NCI-H2227 treated with DMSO at 0.1 percent for 48 hours (cell line): Measurements from ENCODE around the gene PNPLA2.

Experiments used
- DNase-seq: peaks from one replicate; lab custom pipeline; 2025; lab: John Stamatoyannopoulos, UW

The PNPLA2 gene, protein sequence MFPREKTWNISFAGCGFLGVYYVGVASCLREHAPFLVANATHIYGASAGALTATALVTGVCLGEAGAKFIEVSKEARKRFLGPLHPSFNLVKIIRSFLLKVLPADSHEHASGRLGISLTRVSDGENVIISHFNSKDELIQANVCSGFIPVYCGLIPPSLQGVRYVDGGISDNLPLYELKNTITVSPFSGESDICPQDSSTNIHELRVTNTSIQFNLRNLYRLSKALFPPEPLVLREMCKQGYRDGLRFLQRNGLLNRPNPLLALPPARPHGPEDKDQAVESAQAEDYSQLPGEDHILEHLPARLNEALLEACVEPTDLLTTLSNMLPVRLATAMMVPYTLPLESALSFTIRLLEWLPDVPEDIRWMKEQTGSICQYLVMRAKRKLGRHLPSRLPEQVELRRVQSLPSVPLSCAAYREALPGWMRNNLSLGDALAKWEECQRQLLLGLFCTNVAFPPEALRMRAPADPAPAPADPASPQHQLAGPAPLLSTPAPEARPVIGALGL

DNA sequence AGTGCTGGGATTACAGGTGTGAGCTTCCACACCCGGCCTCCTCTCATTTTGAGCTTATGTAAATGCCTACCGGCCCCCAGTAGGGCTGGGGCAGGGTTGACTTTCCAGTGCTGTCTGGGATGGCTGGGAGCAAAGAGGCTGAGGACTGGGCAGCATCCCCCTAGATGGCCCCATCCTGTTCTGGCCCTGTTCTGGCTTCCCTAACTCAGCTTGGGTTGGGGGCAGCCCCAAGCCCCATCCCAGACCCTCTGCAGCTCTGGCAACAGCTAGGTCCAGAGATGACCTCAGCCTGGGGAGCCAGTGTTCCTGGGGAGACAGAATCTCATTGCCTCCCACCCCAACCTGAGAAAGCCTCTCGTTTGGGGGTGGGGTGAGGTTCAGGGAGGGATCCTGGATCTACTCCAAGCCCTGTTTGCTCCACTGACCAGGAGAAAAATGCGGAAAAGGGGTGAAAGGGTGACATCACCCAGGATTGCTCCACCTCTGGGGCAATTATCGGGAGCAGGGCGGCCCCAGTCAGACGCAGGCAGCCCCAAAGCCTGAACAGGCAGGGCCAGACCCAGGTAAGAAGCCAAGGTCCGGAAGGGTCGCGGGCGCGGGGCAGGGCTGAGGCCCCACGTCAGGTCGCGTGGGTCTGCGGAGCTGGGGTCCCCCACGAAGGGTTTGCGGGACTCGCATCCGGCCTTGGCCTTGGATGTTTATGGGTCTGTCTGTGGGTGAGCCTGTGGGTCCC is at the start of gene PNPLA2:
PNPLA2 (plus strand) TSS at position 519 of the 733 bp plus-strand sequence. CDS start 805 bp downstream, outside the sequence.
- no peak for DNase-seq

DNA sequence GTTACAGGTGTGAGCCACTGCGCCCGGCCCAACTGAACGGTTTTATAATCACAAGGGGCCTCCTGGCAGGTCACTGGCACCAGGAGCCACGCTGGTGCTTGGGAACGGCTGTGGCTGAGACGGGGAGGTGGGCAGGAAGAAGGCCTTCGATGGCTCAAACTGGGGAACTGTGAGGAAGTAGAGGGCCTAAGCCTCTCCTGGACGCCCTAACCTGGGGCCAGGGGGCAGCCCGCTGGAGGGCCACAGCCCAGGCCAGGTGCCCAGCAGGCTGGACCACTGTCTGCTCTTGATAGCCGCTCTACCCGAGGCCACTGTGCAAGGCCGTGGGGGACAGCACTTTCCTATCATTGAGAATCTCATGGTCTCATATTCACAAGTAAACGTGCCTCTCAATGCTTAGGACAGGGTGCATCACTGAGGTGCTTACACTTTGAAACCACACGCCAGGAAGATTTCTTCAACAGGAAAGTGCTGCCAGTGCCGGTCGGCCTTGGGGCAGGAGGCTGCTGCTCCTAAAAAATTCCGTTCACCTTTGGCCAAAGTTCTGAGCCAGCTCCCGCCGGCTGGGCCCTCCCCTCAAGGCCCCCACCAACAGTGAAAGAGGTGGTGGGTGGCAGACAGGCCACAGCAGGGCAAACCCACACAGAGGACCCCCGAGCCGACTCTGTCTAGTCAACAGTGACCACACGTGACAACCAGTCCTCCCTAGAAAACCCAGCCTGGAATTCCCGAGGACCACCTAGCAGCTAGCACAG is 48.6 kb upstream of the PNPLA2 start:
- no peak for DNase-seq

DNA sequence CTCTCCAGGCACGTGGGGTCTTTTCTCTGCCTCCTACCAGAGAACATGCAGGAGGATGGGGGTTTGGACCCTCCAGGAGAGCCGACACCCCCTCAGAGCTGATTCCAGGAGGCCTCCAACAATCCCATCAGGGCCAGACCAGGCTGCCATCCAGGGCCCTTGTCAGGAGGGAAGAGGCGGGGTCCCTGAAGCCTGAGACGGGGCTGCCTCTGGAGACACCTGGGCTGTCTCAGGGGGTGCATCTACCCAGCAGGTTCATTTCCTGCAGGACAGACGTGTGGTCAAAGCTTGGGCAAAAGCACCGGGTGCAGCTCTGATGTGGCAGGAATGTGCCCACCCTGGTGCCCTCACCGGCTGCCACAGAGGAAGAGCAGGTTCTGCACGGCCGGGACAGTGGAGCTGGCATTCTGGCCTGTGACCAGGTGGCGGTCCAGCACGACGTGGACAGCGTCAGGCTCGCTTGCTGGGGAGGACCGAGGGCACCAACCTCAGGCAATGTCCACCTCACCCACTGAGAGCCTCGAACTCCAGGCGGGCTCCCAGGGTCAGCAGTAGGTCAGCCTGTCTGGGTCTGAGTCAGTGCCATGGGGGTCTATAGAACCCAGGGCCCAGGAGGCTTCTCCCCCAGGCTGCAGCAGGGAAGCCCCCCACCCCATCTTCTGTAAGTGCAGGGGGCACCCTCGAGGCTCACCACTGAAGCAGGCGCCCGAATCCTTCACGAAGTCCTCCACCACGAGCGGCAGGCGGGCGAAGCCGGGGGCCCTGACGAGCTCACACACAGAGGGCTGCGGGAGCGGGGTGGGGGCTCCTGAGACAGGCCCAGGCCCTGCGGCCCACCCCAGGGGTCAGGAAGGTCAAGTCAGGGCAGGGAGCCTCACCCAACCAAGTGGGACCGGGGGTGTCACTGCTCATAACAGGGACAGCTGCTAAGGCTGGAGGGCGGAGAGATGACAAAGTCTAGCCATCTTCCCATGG is 47.8 kb upstream of the PNPLA2 start:
- DNase-seq, result no peak

DNA sequence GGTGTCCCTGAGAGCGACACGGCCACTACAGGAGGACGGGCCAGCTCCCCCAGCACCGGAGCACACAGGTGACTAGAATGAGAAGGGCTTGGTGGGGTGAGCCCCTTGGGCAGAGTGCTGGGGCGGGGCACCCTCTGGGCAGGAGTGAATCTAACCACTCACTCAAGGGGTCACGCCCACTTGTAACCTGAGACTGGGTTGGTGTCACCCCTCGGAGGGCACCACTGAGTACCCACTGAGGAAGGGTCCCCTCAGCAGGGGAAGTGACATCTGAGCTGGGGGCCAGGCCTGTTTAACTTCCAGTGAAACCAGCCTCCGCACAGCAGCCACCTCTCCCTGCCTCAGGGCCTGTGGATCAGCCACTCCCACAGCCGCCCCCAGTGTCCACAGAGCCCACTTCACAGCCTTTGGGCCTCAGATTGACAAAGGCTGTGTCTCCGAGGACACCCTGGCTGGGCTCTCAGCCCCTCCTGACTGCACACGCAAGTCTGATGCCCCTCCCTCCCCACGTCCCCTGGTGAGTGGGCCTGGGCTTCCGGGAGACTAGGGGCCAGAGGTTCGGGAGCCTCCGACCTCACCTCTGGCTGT is 47.0 kb upstream of the PNPLA2 start:
- no peak for DNase-seq

DNA sequence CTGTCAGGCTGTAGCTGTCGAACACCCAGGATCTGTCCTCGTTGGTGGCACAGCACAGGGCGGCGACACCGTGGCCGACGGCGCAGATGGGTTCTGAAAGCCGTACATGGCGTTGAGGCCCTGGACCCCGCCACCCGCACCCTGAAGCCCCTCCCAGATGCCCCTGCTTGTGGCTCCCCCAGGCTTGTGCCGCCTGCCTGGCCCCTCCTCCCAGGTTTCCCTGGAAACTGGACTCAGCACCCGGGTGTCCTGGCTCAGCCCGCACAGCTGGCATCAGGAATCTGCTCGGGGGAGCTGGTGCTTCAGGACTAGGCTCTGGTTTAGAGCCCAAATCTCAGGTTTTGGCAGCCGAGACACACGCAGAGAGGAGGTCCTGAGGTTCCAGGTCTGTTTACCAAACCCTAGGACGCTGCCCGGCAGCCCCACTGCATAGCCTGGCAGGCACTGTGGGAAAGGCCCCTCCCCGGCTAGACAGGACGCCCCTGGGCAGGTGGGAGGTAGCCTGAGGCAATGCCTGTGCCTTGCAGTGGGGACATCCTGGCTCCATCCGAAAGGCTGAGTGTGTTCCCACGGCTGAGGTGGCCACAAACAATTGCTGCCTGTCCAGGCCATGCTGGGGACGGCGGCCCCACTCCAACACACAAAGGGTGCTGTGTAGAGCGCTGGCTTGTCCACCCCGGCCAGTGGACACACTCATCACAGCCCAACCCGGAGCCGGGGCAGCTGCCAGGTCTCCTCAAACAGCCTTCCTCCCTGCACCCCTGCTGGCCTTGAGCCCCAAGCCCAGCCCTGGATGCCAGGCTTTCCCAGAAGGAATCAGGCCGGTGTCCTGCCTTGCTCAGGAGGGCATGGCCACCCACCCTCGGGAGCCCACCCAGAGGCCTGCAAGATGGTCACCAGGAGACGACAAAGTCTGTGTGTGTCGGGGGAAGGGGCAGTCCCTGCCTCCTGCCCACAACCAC is 46.0 kb upstream of the PNPLA2 start:
- DNase-seq, result no peak

DNA sequence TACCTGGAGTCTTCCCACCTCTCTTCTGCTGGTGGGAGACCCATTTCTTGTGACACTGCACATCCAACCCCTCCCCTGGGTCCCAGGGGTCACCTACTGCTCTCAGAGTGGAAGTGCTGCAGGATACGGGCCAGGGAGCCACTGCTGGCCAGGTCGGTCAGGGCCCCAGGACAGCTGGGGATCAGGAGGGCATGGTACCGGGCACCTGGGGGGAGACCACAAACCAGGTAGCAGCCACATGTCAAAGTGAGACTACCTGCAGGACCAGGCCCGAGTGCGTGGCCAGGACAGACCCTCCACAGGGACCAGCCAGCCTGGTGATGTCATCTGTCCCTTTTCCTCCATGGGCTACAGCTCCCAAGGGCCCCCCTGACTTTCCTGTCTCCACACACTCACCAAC is 45.3 kb upstream of the PNPLA2 start:
- no peak for DNase-seq

DNA sequence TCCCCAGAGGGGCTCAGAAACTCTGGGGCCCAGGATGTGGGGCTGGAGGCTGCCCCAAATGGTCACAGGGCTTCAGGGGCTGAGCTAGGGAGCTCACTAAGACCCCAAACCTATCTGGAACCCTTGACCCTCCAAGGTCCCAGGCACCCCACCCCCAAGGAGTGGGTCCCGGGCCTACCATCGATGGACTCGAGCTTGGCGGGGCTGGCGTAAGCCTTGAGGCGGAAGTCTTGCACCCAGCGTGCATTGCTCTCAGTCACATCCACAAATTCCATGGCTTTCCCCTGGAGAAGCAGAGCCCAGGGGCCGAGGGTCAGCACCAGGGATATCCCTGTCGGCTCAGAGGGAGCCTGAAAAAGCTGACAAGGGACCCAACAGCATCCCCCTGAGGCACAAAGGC is 44.9 kb upstream of the PNPLA2 start:
- DNase-seq, result no peak

DNA sequence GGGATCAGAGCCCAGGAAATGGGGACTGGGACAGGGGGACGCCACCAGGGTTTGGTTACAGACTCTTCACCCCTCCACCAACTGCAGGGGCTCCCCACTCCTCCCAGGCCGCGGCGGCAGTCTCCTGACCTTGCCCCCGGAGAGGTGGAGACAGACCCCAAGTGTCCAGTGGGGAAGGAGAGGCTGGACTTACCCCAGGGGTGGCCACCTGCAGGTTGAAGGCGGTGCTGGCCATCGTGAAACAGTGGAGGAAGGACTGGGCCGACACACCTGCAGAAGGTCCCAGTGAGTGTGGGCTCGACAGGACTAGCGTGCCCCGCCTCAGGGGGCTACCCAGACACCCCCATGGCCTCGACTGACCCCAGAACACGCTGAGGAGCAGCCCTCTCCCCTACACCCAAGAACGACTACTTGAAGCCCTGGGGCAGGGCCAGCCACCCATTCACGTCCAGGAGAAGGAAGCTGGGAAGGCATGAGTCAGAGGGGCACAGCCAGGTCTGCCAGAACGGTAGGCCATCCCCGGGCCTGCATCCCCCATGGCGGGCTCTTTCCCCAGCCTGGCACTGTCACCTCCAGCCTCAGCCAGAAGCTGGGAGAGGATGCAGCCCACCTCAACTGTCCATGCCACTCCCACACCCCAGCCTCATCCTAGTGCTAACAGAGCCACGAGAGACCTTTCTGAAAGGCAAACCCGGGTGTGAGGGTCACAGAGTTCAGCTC is 43.7 kb upstream of the PNPLA2 start:
- DNase-seq, result no peak

DNA sequence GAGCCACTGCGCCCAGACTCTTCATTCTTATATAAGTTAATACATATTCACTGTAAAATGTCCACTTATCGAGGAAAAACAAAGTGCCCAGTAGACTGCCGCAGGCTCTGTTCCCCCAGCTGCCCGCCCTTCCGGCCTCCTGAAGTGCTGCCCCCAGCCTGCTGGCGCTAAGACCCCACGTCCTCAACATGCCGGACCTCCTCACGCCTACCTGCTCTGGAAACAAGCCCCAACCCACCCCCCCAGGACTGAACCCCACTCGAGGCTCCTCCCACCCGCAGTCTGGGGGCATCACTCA is 42.5 kb upstream of the PNPLA2 start:
- DNase-seq, result no peak

DNA sequence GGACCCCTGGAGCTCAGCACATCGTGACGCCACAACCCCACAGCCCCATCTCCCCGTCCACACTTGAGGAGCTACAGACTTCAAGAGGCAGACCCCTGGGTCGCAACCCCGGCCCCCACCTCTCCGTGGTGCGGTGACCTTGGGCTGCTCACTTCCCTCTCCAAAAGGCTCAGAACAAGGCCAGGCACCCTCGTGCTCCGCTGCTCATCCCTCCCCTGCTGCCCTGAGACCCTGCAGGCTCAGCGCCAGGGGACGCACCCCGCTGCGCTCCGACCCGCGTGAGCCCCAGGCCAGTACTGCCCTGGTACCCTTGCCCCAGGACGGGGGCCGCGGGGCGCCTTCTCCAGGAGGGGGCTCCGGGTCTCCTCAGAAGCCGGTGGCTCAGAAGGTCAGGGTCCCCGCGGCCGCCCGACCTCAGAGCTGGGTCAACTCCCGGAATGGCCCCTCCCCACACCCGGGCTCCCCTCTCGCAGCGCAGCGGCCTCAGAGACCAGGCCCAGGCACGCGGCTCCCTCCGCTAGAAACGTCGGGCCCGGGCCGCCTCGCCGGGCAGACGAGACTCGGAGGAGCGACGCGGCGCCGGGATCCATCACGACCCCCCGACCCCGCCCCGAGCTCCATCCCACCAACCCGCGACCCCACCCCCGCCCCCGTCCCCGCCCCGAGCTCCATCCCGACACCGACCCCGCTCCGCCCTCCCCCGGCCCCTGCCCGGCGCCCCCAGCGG is 42.0 kb upstream of the PNPLA2 start:
- no peak for DNase-seq

DNA sequence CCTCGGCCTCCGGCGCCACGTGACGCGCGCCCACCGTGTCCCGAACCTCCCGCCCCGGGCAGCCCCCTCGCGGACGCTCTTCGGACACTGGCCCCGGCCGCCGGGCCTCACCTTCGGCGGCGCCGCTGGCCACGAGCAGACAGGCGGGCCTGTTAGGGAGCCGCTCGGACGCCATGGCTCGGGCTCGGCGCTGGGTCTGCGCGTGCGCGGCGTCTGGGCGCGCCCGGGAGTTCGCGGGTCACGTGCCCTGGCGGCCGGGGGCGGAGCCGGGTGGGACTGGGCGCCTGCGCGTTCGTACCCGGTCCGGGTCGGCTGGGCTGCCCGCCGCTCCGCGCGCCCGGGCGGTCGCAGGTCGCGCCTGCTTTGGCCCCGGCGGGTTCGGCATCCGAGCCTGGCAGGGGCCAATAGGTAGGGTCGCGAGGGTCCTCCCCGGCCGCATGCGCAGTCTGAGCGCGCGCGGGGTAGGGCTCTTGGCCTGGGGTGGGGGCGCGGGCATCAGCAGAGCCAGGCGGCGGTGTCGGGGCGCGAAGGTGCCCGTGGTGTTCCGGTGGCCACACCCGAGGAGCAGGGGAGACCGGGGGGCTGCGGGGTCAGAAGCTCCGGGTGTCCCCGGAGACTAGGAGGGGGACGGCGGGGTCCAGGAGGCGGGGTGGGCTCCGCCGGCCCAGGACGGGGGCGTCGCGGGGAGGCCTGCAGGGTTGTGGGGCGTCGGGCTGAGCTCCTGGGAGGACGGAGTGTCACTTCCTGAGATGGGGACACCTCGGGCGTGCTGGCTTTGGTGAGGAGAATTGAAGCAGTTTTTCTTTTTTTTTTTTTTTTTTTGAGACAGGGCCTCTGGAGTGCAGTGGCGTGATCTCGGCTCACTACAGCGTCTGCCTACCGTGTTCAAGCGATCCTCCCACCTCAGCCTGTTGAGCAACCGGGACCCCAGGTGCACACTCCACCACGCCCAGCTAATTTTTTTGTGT is 41.1 kb upstream of the PNPLA2 start, which contains the start of gene GATD1:
GATD1 (minus strand) TSS at position 200 of the 968 bp plus-strand sequence; CDS start at position 175, 25 bp downstream.
- peak; percentile 85 for DNase-seq

DNA sequence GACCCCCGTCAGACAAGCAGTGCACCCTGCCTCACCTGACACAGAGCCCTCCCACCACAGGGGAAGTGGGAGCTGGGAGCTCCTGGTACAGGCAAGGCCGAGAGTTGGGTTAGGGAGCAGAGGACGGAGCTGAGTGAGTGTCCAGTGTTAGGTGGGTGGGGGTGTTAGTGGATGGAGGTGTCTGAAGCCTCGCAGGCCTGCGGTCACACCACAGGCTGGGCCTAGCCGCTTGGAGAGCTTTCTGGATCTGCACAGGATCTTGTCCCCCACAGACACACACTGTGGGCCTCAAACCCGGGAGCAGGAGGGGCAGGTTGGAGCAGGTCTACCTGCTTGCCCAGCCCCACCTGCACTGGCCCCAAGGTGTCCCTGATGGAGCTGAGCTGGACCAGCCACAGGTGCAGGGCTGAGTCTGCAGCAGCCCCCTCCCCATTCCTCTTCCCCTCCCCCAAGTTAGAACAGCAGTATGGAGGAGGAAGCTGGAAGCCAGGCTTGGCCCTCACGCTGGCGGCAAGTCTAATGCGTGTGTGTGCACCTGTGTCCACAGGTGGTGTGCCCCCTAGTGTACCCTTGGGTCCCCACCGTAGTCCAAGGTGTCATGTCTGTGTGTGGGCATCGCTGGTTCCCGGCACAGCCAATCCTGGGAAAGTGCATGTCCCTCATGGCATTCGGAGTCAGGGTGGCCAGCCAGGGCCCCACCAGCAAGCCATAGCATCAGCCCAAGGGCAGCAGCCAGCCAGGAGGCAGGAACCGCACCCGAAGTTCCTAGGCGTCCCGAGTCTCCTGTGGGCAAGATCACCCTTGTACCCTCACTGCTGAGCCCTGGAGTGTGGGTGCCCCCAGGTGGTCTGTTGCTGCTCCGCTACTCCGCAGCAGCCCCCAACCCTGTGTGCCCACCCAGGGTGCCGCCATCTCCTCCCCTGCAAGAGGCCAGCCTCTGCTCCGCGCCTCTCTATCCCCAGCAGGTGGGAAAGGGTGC is 39.4 kb upstream of the PNPLA2 start:
- no peak for DNase-seq

DNA sequence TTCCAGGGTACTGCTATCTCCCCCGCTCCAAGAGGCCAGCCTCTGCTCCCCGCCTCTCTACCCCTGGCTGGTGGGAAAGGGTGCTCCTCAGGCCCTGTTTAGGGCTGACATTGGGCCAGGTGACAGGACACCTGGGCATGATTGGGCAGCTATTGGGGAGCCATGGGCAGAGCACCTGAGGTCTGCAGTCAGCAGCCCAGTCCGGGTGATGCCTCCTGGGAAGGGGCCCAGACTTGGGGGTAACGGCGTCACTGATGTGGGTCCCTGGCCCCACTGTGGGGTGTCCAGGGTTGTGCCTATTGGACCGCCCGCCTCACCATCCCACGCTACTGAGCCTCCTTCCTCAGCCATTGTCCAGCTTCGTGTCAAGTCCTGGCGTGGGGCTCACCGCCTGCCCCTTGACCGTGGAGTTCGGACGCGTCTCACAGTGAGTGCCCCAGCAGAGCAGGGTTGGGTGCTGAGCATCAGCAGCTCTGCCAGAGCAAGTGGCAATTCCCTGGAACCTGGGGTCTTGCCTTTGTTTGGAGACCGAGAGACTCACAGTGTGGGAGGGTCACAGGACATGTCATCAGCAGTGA is 38.7 kb upstream of the PNPLA2 start:
- no peak for DNase-seq

DNA sequence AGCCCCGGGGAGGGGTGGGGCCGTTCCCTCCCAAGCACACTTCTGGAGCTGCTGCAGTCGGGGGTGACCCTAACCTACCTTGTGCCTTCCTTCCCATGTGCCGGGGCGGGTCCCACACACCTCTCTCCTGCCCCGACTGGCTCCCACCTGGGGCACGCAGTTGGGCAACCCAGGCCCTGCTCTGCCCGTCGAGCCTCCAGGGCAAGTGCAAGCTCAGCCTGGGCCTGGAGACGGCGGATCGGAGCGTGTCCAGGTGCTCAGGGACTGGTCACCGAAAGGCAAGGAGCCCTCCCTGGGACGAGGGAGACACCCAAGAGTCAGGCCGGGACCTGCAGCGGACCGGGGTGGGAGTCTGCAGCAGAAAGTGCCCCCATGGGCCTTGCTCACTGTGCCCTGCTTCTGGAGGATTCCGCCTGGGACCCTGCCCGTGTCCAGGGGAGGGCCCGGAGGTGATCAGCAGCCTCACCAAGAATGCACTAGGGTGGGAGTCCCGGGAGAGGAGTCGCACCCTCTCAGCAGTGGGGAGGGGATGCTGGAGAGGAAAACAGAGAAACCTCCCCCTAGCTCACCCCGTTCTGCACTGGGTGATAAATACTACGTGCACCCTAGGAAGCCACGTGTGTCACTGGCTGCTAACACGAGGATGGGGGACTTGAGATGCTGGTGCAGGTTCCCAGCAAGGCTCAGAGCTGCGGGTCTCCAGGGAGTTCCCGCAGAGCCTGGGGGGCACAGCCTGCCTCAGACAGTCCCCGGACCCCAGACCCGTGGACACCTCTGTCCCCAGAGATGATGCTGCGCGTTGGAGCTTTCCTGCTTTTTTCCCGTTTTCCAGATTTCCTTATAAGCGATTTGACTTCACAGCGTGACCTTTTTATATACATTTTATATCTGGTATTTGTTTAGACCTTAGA is 36.2 kb upstream of the PNPLA2 start:
- DNase-seq, result no peak
